HG03432 (cell line): Measurements from ENCODE around the gene RSRC1.
"Not testable (repeated sequence)": the region's sequence is repeated elsewhere in the genome, so short reads cannot be mapped to it uniquely, and the experiment has no call there.

ENCODE experiments used
- ATAC-seq: cut with Tn5 transposase; IDR thresholded peaks from one replicate; pipeline ENCODE4 v1.9.1; 2021; ENCODE audit warnings: mild to moderate bottlenecking, moderate library complexity; ENCODE audit not compliant: unreplicated experiment

Gene RSRC1

GRCh38 chr3:158109804-158110657, at the start of gene RSRC1:
Gene RSRC1 (plus strand): TSS chr3:158110089. CDS start chr3:158122105, 12,016 bp downstream.
- peak; percentile 83 for ATAC-seq

GRCh38 chr3:158065574-158065973, 44.3 kb upstream of the RSRC1 start:
- ATAC-seq, result not testable (repeated sequence)

GRCh38 chr3:158072790-158073189, 37.1 kb upstream of the RSRC1 start:
- ATAC-seq, result no peak

- no peak for ATAC-seq
Measured at GRCh38 chr3:158074591-158074990, 35.3 kb upstream of the RSRC1 start.

- ATAC-seq, result no peak
Measured at GRCh38 chr3:158079599-158079998, 30.3 kb upstream of the RSRC1 start.

- no peak for ATAC-seq
Measured at GRCh38 chr3:158084651-158085050, 25.2 kb upstream of the RSRC1 start.

GRCh38 chr3:158085358-158085757, 24.5 kb upstream of the RSRC1 start:
- no peak for ATAC-seq

GRCh38 chr3:158085931-158086330, 24.0 kb upstream of the RSRC1 start:
- no peak for ATAC-seq

GRCh38 chr3:158086361-158086760, 23.5 kb upstream of the RSRC1 start:
- ATAC-seq, result no peak

GRCh38 chr3:158086776-158087175, 23.1 kb upstream of the RSRC1 start:
- no peak for ATAC-seq

GRCh38 chr3:158091531-158091930, 18.4 kb upstream of the RSRC1 start:
- no peak for ATAC-seq

GRCh38 chr3:158093526-158093925, 16.4 kb upstream of the RSRC1 start:
- no peak for ATAC-seq

- ATAC-seq, result peak; percentile 68
Measured at GRCh38 chr3:158094235-158095110, 15.4 kb upstream of the RSRC1 start.

GRCh38 chr3:158095111-158095813, 14.6 kb upstream of the RSRC1 start:
- peak; percentile 32 for ATAC-seq

- no peak for ATAC-seq
Measured at GRCh38 chr3:158095814-158096704, 13.8 kb upstream of the RSRC1 start.

GRCh38 chr3:158097081-158097592, 12.8 kb upstream of the RSRC1 start:
- ATAC-seq, result no peak

- ATAC-seq, result peak; percentile 77
Measured at GRCh38 chr3:158097593-158098308, 12.1 kb upstream of the RSRC1 start.

GRCh38 chr3:158098309-158098639, 11.6 kb upstream of the RSRC1 start:
- ATAC-seq, result no peak

- no peak for ATAC-seq
Measured at GRCh38 chr3:158098834-158099424, 11.0 kb upstream of the RSRC1 start.
